ENCODE results near the gene DLGAP4.
"Not testable (repeated sequence)": the region's sequence is repeated elsewhere in the genome, so short reads cannot be mapped to it uniquely, and the experiment has no call there.

DLGAP4 gene

GRCh38 chr20:36361406-36361805, 55.3 kb downstream of the DLGAP4 start:
- DNase-seq, result no peak

- DNase-seq, result no peak
These were observed 56.1 kb downstream of the DLGAP4 start for GRCh38 chr20:36362261-36362660.

GRCh38 chr20:36362978-36363713, 57.0 kb downstream of the DLGAP4 start:
- no peak for DNase-seq

GRCh38 chr20:36364506-36364905, 58.4 kb downstream of the DLGAP4 start:
- DNase-seq, result no peak

- no peak for DNase-seq
These were observed 60.7 kb downstream of the DLGAP4 start for GRCh38 chr20:36366623-36367369.

- DNase-seq, result no peak
These were observed 61.2 kb downstream of the DLGAP4 start for GRCh38 chr20:36367370-36367745.

GRCh38 chr20:36367907-36368799, 62.0 kb downstream of the DLGAP4 start:
- DNase-seq, result no peak

- DNase-seq, result no peak
These were observed 62.7 kb downstream of the DLGAP4 start for GRCh38 chr20:36368869-36369268.

GRCh38 chr20:36369739-36370138, 63.6 kb downstream of the DLGAP4 start:
- DNase-seq, result no peak

- DNase-seq, result no peak
These were observed 65.1 kb downstream of the DLGAP4 start for GRCh38 chr20:36370991-36371790.

- no peak for DNase-seq
These were observed 66.5 kb downstream of the DLGAP4 start for GRCh38 chr20:36372666-36373065.

GRCh38 chr20:36373089-36373488, 67.0 kb downstream of the DLGAP4 start:
- DNase-seq, result no peak

- DNase-seq, result no peak
These were observed 68.9 kb downstream of the DLGAP4 start for GRCh38 chr20:36374995-36375394.

- DNase-seq, result no peak
These were observed 71.5 kb downstream of the DLGAP4 start for GRCh38 chr20:36377348-36378326.

- DNase-seq, result no peak
These were observed 72.5 kb downstream of the DLGAP4 start for GRCh38 chr20:36378686-36379085.

- DNase-seq, result not testable (repeated sequence)
These were observed 73.8 kb downstream of the DLGAP4 start for GRCh38 chr20:36379914-36380313.

GRCh38 chr20:36384022-36384619, 78.0 kb downstream of the DLGAP4 start:
- peak in 1 of 2 donors; percentile 41 for DNase-seq

- DNase-seq, result no peak
These were observed 79.4 kb downstream of the DLGAP4 start for GRCh38 chr20:36385503-36385902.

GRCh38 chr20:36386236-36386635, 80.1 kb downstream of the DLGAP4 start:
- no peak for DNase-seq

- no peak for DNase-seq
These were observed 84.1 kb downstream of the DLGAP4 start for GRCh38 chr20:36390269-36390668.
